ENCODE data around the gene CA9.
A peak's percentile ranks its signal among the peaks of the same experiment; 100 is the strongest.

CA9 gene

GRCh38 chr9:35685506-35685905, 11.8 kb downstream of the CA9 start:
- DNase-seq (ENCODE audit: low read depth), result no peak
- H3K4me3 ChIP-seq (ENCODE audit: control insufficient read depth, low read depth, low read length), result no peak overlapping the region
- TF ChIP-seq CTCF (IDR thresholded peaks at IDR 0.05; ENCODE audit: control insufficient read depth, insufficient read depth, low read depth, low read length, missing control alignments), result no peak

- peak overlapping the region; percentile 81 for H3K4me3 ChIP-seq (ENCODE audit: control insufficient read depth, low read depth, low read length)
- no peak for DNase-seq (ENCODE audit: low read depth)
- TF ChIP-seq CTCF (IDR thresholded peaks at IDR 0.05; ENCODE audit: control insufficient read depth, insufficient read depth, low read depth, low read length, missing control alignments), result no peak
Measured at GRCh38 chr9:35686222-35687203, 12.8 kb downstream of the CA9 start.

- peak overlapping the region; percentile 81 for H3K4me3 ChIP-seq (ENCODE audit: control insufficient read depth, low read depth, low read length)
- no peak for DNase-seq (ENCODE audit: low read depth)
- no peak for TF ChIP-seq CTCF (IDR thresholded peaks at IDR 0.05; ENCODE audit: control insufficient read depth, insufficient read depth, low read depth, low read length, missing control alignments)
Measured at GRCh38 chr9:35687306-35687705, 13.6 kb downstream of the CA9 start.

- DNase-seq (ENCODE audit: low read depth), result no peak
- peak overlapping the region; percentile 81 for H3K4me3 ChIP-seq (ENCODE audit: control insufficient read depth, low read depth, low read length)
- no peak for TF ChIP-seq CTCF (IDR thresholded peaks at IDR 0.05; ENCODE audit: control insufficient read depth, insufficient read depth, low read depth, low read length, missing control alignments)
Measured at GRCh38 chr9:35687972-35688557, 14.3 kb downstream of the CA9 start.

GRCh38 chr9:35688558-35689541, 15.1 kb downstream of the CA9 start:
- no peak for DNase-seq (ENCODE audit: low read depth)
- H3K4me3 ChIP-seq (ENCODE audit: control insufficient read depth, low read depth, low read length), result peak overlapping the region; percentile 81
- TF ChIP-seq CTCF (IDR thresholded peaks at IDR 0.05; ENCODE audit: control insufficient read depth, insufficient read depth, low read depth, low read length, missing control alignments), result no peak
